Hematopoietic multipotent progenitor cell treated with erythropoietin and hydrocortisone succinate and interleukin-3 and kit ligand, for 8 days (in vitro differentiated cells): ENCODE data around the gene MAEL.

Experiments
- DNase-seq: peaks from one replicate; pipeline ENCODE4 v3.0.0-alpha.2; 2015

The MAEL gene

DNA sequence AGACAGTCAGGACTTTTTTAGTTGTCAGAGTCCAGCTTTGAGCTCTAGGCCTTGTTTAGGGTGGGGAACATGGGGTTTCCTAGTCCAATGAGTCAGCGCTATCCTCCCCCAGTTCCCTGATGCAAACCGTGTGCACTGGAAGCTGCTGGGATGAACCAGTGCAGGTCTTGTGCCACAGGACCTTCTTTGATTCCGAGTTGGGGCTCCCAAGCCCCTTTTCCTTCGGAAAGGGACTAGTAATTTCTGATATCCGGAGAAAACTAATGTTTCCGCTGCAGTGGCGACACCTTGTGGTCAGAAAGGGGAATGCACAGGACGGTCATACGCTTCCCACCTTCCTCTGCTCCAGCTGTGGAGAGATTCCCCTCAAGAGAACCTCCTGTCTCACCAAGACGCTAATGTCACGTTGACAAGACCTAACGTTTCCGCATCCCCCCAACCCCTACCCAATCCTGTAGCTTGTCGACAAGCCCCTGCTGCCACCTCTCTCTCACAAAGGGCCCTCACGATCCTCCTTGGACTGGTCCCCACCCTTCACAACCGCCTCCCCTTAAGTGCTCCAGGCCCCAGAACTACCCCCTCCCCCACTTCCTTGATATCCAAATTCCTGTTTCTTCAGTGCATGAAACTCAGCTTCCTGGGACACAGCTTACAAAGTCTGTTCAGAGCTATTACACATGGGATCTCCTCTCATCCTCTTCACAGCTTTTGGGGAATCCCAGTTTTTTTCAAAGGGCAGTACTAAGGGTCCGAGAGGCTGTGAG lies 70.1 kb downstream of the MAEL start:
- DNase-seq, result peak; percentile 75

DNA sequence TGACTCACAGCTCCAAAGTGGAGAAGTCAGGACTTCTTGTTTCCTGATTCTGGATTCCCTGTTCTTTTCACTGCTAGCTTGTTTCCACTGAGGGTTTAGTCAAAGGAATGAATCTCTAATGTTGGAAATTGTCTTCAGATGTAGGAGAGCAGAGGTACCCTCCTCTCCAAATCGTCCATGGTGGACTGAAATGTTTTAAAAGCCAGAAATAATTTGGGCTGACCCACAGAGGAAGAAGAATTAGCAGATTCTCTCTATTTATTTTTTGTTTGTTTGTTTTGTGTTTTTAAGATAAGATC lies 70.7 kb downstream of the MAEL start:
- DNase-seq, result no peak

- no peak for DNase-seq
Measured at GRCh38 chr1:167060141-167061072, 71.3 kb downstream of the MAEL start.

DNA sequence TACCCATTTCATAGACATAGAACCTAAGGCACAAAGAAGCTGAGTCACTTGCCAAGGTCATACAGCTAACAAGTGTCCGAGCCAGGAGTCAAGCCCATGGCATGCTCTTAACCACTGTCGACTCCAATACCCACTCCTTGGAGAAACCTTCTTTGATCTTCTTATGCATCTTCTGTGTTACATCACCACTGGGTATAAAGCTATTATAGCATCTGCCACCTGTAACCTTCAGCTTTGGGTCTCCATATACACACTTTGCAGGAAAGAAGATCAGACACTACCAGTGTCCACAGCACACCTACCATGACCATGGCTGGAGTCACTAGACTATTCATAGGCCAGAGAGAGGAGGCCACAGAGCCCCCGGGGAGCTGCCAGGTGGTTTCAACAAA lies 72.0 kb downstream of the MAEL start:
- no peak for DNase-seq

DNA sequence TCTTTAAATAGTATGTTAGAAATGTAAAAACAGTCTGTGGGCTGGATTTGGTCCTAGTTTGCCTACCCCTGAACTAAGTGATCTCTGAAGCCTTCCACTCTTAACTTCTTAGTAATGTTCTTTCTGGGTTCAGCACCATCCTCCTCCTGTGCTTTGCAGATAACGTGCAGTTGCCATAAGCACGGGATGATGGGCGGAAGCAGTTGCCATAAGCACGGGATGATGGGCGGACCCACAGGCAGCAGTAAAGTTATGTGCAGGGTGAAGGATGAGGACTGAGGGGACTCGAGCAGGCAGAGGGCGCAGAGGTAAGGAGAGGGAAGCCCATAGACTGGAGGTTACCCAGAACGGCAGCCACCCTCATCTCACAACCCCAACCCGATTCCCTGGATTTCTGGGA lies 75.5 kb downstream of the MAEL start:
- peak; percentile 63 for DNase-seq

GRCh38 chr1:167065471-167065870 lies 76.4 kb downstream of the MAEL start:
- no peak for DNase-seq

DNA sequence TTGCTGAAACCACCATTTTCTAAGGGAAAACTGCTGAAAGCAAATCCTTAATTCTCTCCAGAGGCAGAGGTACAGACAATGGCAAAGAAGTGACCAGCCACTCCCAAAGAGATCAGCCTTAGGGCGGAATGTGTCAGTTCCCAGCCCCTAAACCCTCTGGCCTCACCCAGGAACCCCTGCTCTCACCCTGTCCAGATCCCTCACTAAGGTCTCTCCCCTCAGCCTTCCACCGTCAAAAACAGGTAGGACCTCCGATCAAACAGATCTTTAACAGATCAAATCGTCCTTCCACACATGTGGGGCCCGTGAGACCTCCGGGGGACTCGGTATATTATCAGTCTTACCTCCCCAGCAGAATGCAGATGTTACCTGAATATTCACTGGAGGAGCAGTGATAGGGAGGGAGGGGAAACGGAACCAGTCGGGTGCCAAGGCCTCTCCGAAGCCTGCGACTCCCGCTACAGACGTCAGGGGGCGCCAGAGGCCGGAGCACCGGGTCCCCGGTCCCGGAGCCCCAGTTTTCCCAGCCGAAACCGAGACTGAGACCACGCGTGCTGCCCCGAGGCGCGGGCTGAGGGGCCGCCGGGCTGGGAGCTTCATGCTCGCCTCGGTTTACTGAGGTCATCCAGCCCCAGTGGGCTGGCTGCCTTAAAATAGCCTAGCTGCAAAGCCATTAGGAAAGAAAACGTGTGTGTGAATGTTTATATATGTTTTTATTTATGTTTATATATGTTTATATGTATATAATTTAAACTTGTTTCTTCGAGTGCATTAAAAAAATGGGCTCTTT lies 77.4 kb downstream of the MAEL start:
- peak; percentile 58 for DNase-seq

GRCh38 chr1:167067904-167068303 lies 78.8 kb downstream of the MAEL start:
- DNase-seq, result no peak

DNA sequence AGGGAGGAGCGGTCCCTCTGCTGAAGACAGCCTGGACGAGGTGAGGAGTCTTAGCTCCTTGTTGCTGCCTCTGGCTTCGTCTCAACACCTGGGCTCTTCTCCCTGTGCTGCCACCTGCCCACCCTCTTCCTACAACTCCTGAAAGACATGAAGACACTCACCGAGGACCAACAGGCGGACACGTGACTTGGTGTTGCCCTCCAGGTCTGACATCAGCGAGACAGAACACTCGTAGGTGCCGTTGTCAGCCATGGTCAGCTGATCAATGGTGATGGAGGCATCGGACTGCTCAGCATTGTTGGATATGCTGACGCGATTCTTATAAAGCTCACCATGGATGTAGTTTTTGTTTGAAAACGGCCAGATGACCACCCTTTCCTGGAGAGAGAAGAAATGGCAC lies 79.7 kb downstream of the MAEL start:
- DNase-seq, result no peak

DNA sequence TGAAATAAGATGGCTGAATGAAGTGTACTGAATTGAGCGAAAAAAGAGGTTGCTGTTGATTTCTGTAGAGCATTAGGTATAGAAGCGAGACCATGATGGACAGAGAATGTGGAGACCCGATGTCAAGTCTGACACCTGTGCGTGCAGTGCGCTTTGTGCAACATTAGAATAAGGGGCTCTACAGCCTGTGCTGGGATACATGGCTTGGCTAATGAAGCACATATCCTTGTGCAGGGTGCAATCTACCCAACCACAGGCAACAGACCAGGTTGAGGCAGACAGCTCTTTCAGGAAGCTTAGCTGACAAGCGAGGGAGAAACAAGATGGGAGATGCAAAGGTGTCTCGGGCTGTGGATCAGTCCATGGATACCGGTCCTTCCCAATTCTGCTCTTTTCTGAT lies 82.2 kb downstream of the MAEL start:
- no peak for DNase-seq
